GM12874 (cell line): ENCODE data around the gene NRXN3.

Experiments used
- TF ChIP-seq, protein P1 (sequence below): IDR thresholded peaks from 2 replicates; pipeline ENCODE4 v1.5.1; 2011; ENCODE audit warnings: low read depth, mild to moderate bottlenecking, control low read depth, low read length, moderate library complexity; ENCODE audit not compliant: insufficient read depth

The NRXN3 gene

DNA sequence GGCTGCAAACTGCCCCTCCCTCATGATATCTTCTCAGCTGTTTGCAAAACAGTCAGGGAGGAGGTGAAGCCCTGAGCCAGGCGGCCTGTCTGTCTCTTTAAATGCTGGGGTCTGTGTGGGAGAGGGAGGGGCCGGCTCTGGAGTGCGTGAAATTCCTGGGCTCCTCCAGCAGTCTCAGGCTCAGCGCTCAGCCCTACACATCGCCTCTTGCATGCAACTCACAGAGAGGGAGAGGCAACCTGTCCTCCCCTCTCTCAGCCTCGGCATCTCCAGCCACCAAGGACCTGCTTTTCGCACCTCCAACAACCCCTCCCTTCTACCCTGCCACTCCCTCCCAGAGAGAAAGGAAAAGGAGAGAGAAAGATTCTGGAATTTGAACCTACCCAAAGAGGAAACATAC lies at the start of gene NRXN3:
Gene NRXN3 (plus strand): TSS at position 171 of the 400 bp plus-strand sequence. CDS start 72,721 bp downstream, outside the sequence.
- TF ChIP-seq, protein P1, sequence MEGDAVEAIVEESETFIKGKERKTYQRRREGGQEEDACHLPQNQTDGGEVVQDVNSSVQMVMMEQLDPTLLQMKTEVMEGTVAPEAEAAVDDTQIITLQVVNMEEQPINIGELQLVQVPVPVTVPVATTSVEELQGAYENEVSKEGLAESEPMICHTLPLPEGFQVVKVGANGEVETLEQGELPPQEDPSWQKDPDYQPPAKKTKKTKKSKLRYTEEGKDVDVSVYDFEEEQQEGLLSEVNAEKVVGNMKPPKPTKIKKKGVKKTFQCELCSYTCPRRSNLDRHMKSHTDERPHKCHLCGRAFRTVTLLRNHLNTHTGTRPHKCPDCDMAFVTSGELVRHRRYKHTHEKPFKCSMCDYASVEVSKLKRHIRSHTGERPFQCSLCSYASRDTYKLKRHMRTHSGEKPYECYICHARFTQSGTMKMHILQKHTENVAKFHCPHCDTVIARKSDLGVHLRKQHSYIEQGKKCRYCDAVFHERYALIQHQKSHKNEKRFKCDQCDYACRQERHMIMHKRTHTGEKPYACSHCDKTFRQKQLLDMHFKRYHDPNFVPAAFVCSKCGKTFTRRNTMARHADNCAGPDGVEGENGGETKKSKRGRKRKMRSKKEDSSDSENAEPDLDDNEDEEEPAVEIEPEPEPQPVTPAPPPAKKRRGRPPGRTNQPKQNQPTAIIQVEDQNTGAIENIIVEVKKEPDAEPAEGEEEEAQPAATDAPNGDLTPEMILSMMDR, result no peak

DNA sequence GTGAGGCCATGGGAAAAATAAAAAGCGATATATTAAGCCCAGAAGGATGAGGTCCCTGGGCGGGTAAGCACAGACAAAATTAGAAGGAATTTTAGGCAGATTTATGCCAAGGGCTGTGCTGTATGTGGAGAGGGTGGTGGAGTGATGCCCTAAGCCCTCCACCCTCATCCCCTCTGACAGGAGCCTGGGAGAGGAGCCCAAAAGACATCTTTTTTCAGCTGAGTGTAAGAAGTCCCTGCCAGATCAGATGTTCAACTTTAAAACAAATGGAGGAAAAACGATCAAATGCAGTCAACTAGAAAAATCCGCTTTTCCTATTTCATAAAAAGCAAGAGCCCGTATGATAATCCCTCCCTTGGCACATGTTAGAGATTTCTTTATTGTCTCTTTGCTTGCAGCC lies 47.7 kb upstream of the NRXN3 start:
- TF ChIP-seq, protein P1, result no peak

DNA sequence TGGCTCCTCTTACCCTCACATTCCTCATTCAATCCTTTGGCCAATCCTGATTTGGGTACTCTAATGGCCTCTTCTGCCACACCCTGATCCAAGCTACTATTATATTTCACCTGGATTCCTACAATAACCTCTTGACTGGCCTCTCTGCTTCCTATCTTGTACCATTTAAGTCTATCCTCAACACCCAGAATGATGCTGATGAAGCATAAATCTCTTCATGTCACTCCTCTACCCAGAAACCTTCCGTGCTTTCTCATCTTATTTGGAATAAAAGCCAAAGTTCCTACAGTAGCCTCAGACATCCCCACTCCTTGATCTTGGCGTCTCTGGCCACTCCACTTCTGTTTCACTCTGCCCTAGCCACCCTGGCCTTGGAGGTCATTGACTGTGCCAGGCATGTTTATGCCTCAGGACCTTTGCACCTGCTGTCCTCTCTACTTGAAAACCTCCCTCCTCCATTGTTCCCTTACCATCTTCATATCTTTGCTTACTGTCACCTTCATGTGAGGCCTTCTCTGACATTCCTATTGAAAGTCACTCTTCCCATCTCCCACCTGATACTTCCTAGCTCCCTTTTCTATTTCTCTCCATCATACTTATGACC lies 46.4 kb upstream of the NRXN3 start:
- TF ChIP-seq, protein P1, result no peak

DNA sequence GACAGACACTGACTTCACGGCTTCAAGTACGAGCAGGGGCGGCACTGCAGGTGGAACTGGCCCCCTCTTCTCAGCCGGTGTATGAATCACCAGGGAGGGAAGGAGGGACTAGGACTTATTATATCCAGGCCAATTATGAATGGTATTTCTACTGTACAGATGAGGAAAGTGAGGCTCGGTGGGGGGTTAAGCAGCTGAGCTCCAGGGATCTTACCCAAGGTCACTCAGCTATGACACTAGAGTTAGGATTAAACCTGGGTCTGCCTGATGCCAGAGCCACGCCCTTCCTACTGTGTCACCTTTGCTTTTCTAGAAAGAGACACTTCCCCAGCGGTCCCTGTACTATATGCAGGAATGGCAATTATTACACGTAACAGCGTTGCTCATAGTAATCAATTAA lies 42.2 kb upstream of the NRXN3 start:
- TF ChIP-seq, protein P1, result no peak

DNA sequence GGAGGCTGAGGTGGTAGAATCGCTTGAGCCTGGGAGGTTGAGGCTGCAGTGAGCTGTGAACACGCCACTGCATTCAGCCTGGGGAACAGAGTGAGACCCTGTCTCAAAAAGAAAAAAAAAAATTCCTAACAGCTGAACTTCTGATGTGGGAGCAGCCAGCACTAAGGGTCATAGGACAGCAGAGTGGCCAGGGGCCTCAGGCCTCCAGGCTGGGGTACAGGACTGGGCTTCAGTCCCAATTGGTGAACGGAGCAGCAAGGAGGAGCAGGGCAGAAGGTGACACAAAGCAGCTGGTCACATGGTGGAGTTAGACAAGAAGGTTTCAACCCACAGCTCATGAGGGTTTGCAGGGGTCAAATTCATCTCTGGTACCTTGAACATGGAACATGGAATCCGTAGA lies 40.8 kb upstream of the NRXN3 start:
- TF ChIP-seq, protein P1, result no peak

DNA sequence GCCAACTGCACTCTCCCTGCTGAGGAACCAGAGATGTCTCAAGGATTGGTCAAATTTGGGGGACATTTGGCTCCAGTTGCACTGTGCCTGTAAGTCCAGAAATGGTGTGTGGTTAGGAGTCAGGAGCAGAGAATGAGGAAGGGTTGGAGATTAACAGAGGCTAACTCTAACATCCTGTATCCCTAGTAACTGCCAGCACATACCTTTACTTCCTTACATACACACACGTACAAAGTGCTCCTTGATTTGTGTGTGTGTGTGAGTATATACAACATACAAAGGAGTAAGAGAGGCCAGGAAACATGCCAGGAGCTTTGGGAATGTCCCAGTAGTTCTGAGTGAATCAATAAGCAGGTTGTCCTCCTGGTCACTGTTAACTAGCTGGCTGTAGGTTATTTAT lies 39.8 kb upstream of the NRXN3 start:
- TF ChIP-seq, protein P1, result no peak

DNA sequence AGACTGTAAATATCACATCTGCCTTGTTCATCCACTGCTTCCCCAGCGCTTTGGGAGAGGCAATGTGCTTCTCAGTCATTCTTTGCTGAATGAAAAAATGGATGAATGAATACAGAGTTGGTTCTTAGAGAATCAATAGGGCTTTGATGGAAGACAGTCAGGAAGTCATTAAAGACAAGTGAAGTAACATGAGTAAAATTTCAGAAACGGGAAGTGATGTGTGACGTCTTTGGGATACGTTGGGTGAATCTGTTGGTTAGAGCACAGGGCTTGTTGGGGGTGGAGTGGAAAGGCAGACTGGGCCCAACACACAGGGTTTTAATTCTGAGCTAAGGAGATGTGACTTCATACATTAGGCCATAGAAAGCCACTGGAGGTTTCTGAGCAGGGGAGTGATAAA lies 39.0 kb upstream of the NRXN3 start:
- TF ChIP-seq, protein P1, result no peak
